Stimulated activated CD8-positive, alpha-beta memory T cell treated with anti-CD3 and anti-CD28 coated beads, Interleukin-4, amount 100 ng/mL, for 4 hours (primary cell): ENCODE data around the gene ASPM.
"Not testable (repeated sequence)": the region's sequence is repeated elsewhere in the genome, so short reads cannot be mapped to it uniquely, and the experiment has no call there.

Experiments
- DNase-seq, 2 donors: peaks; one replicate each; pipeline ENCODE4 v3.0.0-alpha.2; 2020; ENCODE audit warnings: low read depth in 2 of 2, low spot score in 1 of 2

ASPM gene

GRCh38 chr1:197145446-197146024 is 934 bp downstream of the ASPM start:
- DNase-seq = no peak

GRCh38 chr1:197144570-197145325 is 1.7 kb downstream of the ASPM start:
- DNase-seq = no peak

GRCh38 chr1:197143276-197143675 is 3.2 kb downstream of the ASPM start:
- DNase-seq = no peak

GRCh38 chr1:197141575-197141974 is 4.9 kb downstream of the ASPM start:
- DNase-seq = no peak

- no peak for DNase-seq
These were observed 6.3 kb downstream of the ASPM start for GRCh38 chr1:197140121-197140520.

- DNase-seq = no peak
These were observed 7.3 kb downstream of the ASPM start for GRCh38 chr1:197139169-197139568.

- DNase-seq = no peak
These were observed 9.1 kb downstream of the ASPM start for GRCh38 chr1:197137322-197137721.

- DNase-seq = no peak
These were observed 15.7 kb downstream of the ASPM start for GRCh38 chr1:197130677-197131304.

GRCh38 chr1:197129698-197130097 is 16.8 kb downstream of the ASPM start:
- DNase-seq = no peak

- DNase-seq = no peak
These were observed 19.1 kb downstream of the ASPM start for GRCh38 chr1:197127246-197127912.

GRCh38 chr1:197126691-197127090 is 19.8 kb downstream of the ASPM start:
- DNase-seq = no peak

GRCh38 chr1:197124376-197124775 is 22.1 kb downstream of the ASPM start:
- no peak for DNase-seq

- DNase-seq = no peak
These were observed 30.3 kb downstream of the ASPM start for GRCh38 chr1:197116156-197116555.

- no peak for DNase-seq
These were observed 39.6 kb downstream of the ASPM start for GRCh38 chr1:197106869-197107268.

GRCh38 chr1:197103300-197103699 is 43.2 kb downstream of the ASPM start:
- no peak for DNase-seq

GRCh38 chr1:197101978-197102377 is 44.5 kb downstream of the ASPM start:
- DNase-seq = no peak

GRCh38 chr1:197100677-197101076 is 45.8 kb downstream of the ASPM start:
- no peak for DNase-seq

GRCh38 chr1:197099444-197099843 is 47.0 kb downstream of the ASPM start:
- no peak for DNase-seq

- not testable (repeated sequence) for DNase-seq
These were observed 49.5 kb downstream of the ASPM start for GRCh38 chr1:197096971-197097370.

- DNase-seq = no peak
These were observed 50.3 kb downstream of the ASPM start for GRCh38 chr1:197096137-197096536.

- DNase-seq = no peak
These were observed 53.1 kb downstream of the ASPM start for GRCh38 chr1:197093226-197093885.
